Progenitor cell of endocrine pancreas (in vitro differentiated cells): Measurements from ENCODE around the gene ABCC2. TPM values are rescaled to one million over a fixed set of nuclear protein-coding genes. Genes with fewer than 3 reads are reported as not detected.
A peak's percentile ranks its signal among the peaks of the same experiment; 100 is the strongest.
"Not testable (repeated sequence)": the region's sequence is repeated elsewhere in the genome, so short reads cannot be mapped to it uniquely, and the experiment has no call there.

ENCODE experiments used
- DNase-seq: peaks from one replicate; pipeline ENCODE4 v3.0.0; 2021; ENCODE audit warnings: low spot score; ENCODE audit not compliant: unreplicated experiment
- H3K27ac Mint-ChIP-seq: 2 replicates; pipeline ENCODE4 v1.8.0; 2021; ENCODE audit warnings: mild to moderate bottlenecking, moderate library complexity, mixed read lengths
- H3K27me3 Mint-ChIP-seq: 2 replicates; pipeline ENCODE4 v1.8.0; 2021; ENCODE audit warnings: mixed read lengths
- H3K36me3 Mint-ChIP-seq: 2 replicates; pipeline ENCODE4 v1.8.0; 2022; ENCODE audit warnings: mixed read lengths; ENCODE audit not compliant: insufficient read depth
- H3K4me1 Mint-ChIP-seq: 2 replicates; pipeline ENCODE4 v1.8.0; 2021; ENCODE audit warnings: low read depth, mixed read lengths
- H3K4me3 Mint-ChIP-seq: 2 replicates; pipeline ENCODE4 v1.8.0; 2021; ENCODE audit warnings: low read depth, mild to moderate bottlenecking, moderate library complexity, mixed read lengths
- H3K9me3 Mint-ChIP-seq: 2 replicates; pipeline ENCODE4 v1.8.0; 2021; ENCODE audit warnings: low read depth, mixed read lengths
- total RNA-seq: library from RNA; stranded (reverse); gene quantifications from 2 replicates; pipeline ENCODE4 v1.2.1, GENCODE V29; 2021
- TF ChIP-seq, protein P1 (sequence below): fragments of 200-600 bp; sonication (generic); IDR thresholded peaks from one replicate; pipeline ENCODE4 v1.5.0; 2021; ENCODE audit warnings: antibody characterized with exemption, mild to moderate bottlenecking; ENCODE audit not compliant: unreplicated experiment

Gene ABCC2
- total RNA-seq, 1 donor from 2014 or later = 0.89 TPM

DNA sequence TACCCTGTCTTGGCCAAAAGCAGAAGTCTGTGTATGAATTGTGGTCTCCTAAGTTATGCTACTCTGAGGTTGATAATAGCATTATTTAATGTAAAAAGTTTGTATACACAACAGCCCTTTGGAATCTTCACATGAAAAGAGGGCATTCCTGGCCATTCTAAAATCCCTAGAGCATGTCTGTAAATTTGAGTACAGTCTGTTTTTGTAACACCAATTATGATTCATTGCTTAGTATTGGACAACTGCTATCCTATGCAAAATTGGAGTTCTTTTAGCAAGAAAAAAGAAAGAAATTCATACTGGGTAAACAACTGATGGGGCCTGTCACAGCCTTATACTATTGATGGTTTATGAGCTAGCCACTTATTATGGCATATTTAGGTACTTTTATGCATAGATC, 40.2 kb upstream of the ABCC2 start:
- no peak overlapping the region for H3K27ac Mint-ChIP-seq

DNA sequence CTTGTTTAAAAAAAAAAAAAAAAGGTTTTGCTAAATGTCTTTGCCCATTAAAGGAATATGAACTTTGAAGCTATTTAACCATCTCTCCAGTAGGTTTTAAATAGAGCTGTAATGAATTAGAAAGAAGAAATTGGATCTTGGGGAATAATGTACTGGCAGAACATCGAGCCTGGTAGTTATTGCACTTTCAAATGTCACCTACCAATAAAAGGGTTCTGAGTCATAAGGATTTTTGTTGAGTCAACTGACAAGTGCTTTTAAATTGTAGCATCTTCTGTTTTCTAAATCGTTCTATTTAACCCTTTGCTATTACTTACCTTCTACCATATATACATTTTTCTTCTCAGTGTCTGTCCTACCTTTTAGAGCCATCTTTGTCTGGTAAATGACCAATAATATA, 39.7 kb upstream of the ABCC2 start:
- no peak overlapping the region for H3K4me3 Mint-ChIP-seq

More for the DNA sequence above, 40.2 kb upstream of the ABCC2 start:
- H3K4me1 Mint-ChIP-seq = no peaks in the 10 kb centered on the region
- TF ChIP-seq, protein P1, sequence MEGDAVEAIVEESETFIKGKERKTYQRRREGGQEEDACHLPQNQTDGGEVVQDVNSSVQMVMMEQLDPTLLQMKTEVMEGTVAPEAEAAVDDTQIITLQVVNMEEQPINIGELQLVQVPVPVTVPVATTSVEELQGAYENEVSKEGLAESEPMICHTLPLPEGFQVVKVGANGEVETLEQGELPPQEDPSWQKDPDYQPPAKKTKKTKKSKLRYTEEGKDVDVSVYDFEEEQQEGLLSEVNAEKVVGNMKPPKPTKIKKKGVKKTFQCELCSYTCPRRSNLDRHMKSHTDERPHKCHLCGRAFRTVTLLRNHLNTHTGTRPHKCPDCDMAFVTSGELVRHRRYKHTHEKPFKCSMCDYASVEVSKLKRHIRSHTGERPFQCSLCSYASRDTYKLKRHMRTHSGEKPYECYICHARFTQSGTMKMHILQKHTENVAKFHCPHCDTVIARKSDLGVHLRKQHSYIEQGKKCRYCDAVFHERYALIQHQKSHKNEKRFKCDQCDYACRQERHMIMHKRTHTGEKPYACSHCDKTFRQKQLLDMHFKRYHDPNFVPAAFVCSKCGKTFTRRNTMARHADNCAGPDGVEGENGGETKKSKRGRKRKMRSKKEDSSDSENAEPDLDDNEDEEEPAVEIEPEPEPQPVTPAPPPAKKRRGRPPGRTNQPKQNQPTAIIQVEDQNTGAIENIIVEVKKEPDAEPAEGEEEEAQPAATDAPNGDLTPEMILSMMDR = no peak
- no peak for DNase-seq
- H3K9me3 Mint-ChIP-seq = peaks cover 11% of the 10 kb centered on the region
- H3K27me3 Mint-ChIP-seq = no peaks in the 10 kb centered on the region
- no peak overlapping the region for H3K4me3 Mint-ChIP-seq
- H3K36me3 Mint-ChIP-seq = peaks cover 38% of the 10 kb centered on the region

DNA sequence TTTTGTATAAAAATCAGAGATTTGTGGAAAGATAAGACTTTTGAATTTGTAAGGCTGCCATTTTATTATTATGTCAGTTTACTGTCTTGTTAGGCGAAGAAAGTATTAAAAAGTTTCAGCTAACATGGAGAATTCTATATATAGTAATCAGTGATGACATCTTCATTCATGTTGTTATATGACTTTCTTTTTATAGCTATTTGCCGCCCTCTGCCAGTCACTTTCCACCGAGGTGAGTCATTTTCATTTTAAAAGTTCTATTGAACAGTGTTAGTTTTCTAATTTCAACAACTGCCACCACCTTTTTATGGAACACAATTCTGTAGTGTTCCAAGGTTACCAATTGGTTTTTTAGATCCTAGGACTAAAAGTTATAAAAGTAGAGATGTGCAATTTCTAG, 38.6 kb upstream of the ABCC2 start:
- DNase-seq = no peak
- TF ChIP-seq, protein P1 = no peak
- H3K4me3 Mint-ChIP-seq = no peak overlapping the region
- peaks cover 11% of the 10 kb centered on the region for H3K9me3 Mint-ChIP-seq
- no peaks in the 10 kb centered on the region for H3K4me1 Mint-ChIP-seq
- peaks cover 34% of the 10 kb centered on the region for H3K36me3 Mint-ChIP-seq
- H3K27me3 Mint-ChIP-seq = no peaks in the 10 kb centered on the region
- no peak overlapping the region for H3K27ac Mint-ChIP-seq

More for the DNA sequence above, 39.7 kb upstream of the ABCC2 start:
- Mint-ChIP-seq H3K4me1 (no peaks in the 10 kb centered on the region), H3K36me3 (peaks cover 34% of the 10 kb centered on the region), H3K27me3 (no peaks in the 10 kb centered on the region), H3K9me3 (peaks cover 11% of the 10 kb centered on the region), H3K27ac (no peak overlapping the region)
- TF ChIP-seq, protein P1 = no peak
- no peak for DNase-seq

DNA sequence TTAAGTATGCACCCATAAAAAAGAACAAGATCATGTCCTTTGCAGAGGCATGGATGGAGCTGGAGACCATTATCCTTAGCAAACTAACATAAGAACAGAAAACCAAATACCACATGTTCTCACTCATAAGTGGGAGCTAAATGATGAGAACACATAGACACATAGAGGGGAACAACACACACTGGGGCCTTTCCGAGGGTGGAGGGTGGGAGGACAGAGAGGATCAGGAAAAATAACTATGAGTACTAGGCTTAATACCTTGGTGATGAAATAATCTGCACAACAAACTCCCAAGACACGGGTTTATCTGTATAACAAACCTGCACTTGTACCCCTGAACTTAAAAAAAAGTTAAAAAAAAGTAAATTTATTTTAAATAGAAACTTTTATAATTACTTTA, 36.3 kb upstream of the ABCC2 start:
- H3K27me3 Mint-ChIP-seq, DNase-seq, H3K9me3 Mint-ChIP-seq: not testable (repeated sequence)

DNA sequence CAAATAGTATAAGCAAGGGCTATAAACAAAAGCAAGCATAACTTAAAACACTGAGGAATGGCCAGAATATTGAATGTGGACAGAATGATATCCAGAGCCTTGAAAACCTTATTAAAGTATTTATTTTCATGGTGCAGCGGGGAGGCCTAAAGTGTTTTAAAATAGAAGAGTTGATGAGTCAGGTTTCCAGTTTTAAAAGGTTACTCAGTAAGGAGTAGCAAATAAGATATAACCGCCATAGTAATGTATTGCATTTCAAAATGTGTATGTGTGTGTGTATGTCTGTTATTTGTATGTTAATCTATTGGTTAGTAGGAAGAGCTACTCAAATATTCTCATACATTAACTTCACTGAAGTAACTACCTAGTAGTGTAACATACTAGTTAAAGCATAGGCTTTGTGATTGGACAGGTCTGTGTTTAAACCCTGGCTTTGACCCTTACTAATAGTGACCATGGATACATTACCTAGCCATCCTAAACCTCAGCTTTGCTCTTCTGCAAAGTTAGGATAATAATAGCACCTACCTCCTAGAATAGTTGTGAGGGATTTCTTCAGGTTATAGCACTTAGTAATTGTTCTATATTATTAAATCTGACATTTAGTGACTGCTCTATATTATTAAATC, 33.5 kb upstream of the ABCC2 start:
- Mint-ChIP-seq H3K9me3 (no peaks in the 10 kb centered on the region), H3K27ac (peak overlapping the region; percentile 21), H3K27me3 (no peaks in the 10 kb centered on the region), H3K4me3 (no peak overlapping the region), H3K36me3 (peaks cover 6% of the 10 kb centered on the region), H3K4me1 (no peaks in the 10 kb centered on the region)
- TF ChIP-seq, protein P1 = no peak
- DNase-seq = no peak

More for the DNA sequence above, 36.3 kb upstream of the ABCC2 start:
- H3K27ac Mint-ChIP-seq, H3K4me1 Mint-ChIP-seq, H3K4me3 Mint-ChIP-seq: not testable (repeated sequence)
- H3K36me3 Mint-ChIP-seq = peaks cover 13% of the 10 kb centered on the region

DNA sequence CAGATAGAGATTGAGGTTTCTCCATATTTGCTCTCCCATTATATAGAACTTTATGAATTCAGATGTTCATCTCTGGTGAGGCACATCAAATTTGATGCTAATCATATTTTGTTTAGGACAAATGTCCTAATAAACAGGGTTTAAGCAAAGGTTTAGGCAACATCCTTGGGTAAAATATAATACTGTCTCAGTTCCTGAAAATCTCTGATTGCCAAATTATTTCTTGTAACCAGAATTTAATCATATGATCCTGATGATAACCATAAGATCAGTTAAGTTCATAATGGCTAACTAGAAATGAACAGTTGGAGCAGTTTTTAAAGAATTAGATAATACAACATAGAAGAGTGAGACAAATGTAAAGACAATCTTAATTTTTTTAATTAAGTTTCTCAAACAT, 31.8 kb upstream of the ABCC2 start:
- Mint-ChIP-seq H3K4me1 (no peaks in the 10 kb centered on the region), H3K27ac (no peak overlapping the region), H3K4me3 (no peak overlapping the region), H3K9me3 (no peaks in the 10 kb centered on the region), H3K36me3 (peaks cover 6% of the 10 kb centered on the region), H3K27me3 (no peaks in the 10 kb centered on the region)
- TF ChIP-seq, protein P1 = no peak
- no peak for DNase-seq
